LNCaP clone FGC (cell line): Measurements from ENCODE around the gene PDCD2L.
A peak's percentile ranks its signal among the peaks of the same experiment; 100 is the strongest.
"Not testable (repeated sequence)": the region's sequence is repeated elsewhere in the genome, so short reads cannot be mapped to it uniquely, and the experiment has no call there.

Experiments
- DNase-seq: peaks from one replicate; pipeline ENCODE4 v3.0.0-alpha.2; 2011; ENCODE audit warnings: low read depth
- H3K4me3 ChIP-seq: 2 replicates; pipeline ENCODE4 v1.5.1; 2011; ENCODE audit warnings: mild to moderate bottlenecking, low read depth, low read length, control low read depth
- TF ChIP-seq, protein P1 (sequence below): IDR thresholded peaks from 2 replicates; pipeline ENCODE4 v1.5.1; 2012; ENCODE audit warnings: mild to moderate bottlenecking; ENCODE audit not compliant: control insufficient read depth, insufficient read depth; ENCODE audit errors: extremely low read depth

The PDCD2L gene

GRCh38 chr19:34454091-34454490 is 49.9 kb downstream of the PDCD2L start:
- TF ChIP-seq, protein P1, sequence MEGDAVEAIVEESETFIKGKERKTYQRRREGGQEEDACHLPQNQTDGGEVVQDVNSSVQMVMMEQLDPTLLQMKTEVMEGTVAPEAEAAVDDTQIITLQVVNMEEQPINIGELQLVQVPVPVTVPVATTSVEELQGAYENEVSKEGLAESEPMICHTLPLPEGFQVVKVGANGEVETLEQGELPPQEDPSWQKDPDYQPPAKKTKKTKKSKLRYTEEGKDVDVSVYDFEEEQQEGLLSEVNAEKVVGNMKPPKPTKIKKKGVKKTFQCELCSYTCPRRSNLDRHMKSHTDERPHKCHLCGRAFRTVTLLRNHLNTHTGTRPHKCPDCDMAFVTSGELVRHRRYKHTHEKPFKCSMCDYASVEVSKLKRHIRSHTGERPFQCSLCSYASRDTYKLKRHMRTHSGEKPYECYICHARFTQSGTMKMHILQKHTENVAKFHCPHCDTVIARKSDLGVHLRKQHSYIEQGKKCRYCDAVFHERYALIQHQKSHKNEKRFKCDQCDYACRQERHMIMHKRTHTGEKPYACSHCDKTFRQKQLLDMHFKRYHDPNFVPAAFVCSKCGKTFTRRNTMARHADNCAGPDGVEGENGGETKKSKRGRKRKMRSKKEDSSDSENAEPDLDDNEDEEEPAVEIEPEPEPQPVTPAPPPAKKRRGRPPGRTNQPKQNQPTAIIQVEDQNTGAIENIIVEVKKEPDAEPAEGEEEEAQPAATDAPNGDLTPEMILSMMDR = no peak

DNA sequence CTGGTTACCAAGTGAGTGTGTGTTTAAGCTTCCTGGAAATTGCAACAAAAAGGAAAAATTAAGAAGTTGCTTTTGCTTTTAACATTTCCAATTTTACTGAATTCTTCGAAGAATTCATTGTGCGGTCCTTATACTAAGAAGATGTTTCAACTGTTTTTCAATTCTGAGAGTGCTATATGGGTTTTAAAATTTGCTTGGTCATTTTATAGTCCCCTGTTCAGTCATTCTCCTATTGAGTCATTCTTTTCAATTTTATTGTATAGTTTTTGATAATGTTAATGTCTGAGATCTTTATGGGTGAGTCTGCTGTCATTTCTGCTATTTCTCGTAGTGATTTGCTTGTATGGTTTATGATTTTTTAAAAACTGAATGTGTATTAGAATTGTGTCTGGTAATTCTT is 50.5 kb downstream of the PDCD2L start:
- TF ChIP-seq, protein P1 = no peak
- no peak overlapping the region for H3K4me3 ChIP-seq
- no peak for DNase-seq

More at GRCh38 chr19:34454091-34454490, 49.9 kb downstream of the PDCD2L start:
- H3K4me3 ChIP-seq = no peak overlapping the region
- no peak for DNase-seq

- not testable (repeated sequence) for H3K4me3 ChIP-seq, DNase-seq
Observed at GRCh38 chr19:34455783-34456480, 51.7 kb downstream of the PDCD2L start.

DNA sequence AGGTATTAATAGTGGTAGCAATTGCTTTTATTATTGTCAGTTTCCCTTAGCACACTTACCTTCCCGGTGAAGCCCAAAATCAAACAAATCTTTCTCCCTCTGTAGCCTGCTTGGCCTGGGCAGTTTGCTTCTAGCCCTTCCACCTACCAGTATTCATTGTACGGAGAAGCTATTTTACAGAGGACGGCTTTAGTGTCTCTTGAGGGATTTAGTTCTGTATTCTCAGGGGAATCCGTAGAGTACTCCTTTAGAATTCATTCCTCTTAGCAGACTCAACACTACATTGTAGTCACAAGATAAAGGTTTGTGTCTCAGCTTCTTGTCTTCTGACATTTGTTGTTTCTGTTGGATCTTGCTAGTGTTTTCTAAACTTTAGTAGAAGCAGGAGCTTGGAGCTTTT is 53.2 kb downstream of the PDCD2L start:
- TF ChIP-seq, protein P1 = no peak
- DNase-seq = no peak
- H3K4me3 ChIP-seq = no peak overlapping the region

DNA sequence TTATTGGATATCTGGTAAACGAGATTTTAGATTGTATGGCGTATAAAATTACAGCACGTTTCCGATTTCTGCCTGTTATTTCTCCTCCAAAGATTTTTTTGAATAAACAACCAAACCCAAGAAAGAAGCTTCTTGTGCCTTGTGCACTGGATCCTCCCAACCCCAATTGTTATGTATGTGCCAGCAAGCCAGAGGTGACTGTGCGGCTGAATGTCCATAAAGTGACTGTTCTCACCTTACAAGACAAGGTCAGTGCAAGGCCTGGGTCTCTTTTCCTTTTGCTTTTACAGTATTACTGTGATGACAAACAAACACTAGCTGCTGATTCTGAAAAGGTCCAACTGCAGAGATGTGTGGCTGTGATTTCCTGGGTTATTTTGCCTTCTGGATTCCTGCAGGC is 54.5 kb downstream of the PDCD2L start:
- peak; percentile 54 for DNase-seq
- TF ChIP-seq, protein P1 = no peak
- H3K4me3 ChIP-seq = peak overlapping the region; percentile 5

DNA sequence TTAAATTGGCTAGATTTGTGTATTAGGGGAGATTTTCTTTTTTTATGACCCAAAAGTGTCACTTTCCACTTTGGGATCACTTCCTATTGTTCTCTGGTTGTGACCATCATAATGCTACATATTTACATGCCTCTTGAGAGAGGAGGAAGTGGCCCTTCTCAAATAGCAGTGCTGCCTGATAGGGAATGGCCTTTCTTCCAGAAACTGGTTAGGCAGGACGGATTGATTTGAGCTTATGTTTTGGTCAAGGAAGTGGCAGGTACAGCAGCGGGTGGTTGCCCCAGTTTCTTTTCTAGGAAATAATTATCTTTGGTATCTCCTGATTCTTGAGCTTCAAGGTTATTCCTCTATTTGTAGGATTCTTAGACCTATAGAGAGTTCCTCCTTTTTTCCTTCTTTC is 55.4 kb downstream of the PDCD2L start:
- peak; percentile 94 for DNase-seq
- TF ChIP-seq, protein P1 = no peak
- peak overlapping the region; percentile 5 for H3K4me3 ChIP-seq

DNA sequence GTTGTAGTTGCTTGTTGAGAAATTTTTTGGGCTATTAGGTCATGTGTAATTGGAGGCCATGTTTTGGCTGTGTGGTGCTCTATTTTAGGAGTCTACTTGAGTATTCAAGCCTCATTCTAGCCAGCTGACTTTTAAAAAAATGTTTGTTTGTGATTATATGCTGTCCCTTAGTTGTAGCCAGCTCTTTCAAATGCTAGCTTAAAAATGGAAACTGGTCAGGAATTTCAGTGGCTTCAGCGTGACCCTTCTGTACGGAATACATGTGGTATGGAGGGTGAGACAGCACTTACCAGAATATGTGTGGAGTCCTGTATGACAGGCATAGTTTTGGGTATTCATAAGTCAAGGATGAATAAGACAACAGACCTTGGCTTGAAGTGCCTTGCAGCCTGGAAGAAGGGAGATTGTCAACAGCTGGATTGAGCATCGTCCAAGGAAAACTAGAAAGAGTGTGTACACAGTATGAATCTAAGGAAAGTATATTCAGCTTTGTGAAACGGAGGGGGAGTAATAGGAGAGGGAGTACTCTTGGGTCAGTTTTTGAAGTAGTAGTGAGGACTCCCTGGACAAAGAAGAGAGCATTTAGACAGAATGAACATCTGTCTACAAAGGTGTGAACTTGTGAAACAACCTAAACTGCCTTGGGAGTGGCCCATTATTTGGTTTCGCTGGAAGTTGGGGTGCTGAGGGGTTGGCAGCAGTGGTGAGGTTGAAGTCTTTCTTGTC is 57.3 kb downstream of the PDCD2L start:
- no peak for DNase-seq

DNA sequence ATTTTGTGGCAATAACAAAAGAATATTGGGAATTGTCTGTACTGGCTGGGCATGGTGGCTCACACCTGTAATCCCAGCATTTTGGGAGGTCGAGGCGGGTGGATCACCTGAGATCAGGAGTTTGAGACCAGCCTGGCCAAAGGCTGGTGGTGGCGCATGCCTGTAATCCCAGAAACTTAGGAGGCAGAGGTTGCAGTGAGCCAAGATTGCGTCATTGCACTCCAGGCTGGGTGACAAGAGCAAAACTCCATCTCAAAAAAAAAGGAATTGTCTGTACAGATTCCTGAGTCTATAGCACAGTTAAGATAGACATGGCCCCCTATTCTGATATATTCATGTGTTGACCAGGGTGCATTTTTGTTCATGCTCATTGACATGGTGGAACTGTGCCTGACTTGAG is 60.6 kb downstream of the PDCD2L start:
- H3K4me3 ChIP-seq, DNase-seq: not testable (repeated sequence)

More for the DNA sequence above, 57.3 kb downstream of the PDCD2L start:
- H3K4me3 ChIP-seq = no peak overlapping the region
- TF ChIP-seq, protein P1 = no peak
